Measurements from ENCODE around the gene ASB4. TPM values are rescaled to one million over a fixed set of nuclear protein-coding genes. Genes with fewer than 3 reads are reported as not detected.

ASB4 gene
- total RNA-seq, 2 donors from 2014 or later, result 0.14 TPM; not detected in 1

DNA sequence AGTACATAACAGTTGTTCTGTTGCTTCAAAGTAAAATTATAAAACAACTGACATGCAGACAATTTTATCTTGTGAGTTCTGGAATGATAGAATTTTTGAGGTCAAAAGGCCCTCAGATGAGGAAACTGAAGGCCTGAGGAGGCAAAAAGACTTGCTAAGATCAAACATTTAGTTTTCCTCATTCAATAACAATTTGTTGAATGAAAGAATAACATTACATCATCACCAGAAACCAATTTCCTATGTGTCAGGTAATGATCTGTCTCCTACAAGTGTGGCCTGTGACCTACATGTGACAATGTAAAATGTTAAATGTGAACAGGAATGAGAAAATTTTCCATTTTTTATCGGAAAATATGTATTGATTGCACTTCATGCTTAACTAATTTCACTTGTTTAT lies 16.6 kb upstream of the ASB4 start:
- H3K36me3 ChIP-seq, result no peaks in the 10 kb centered on the region
- H3K4me1 ChIP-seq (ENCODE audit: control insufficient read depth in 1 of 2, low read depth in 2 of 2), result no peaks in the 10 kb centered on the region
- no peak overlapping the region for H3K27ac ChIP-seq
- H3K27me3 ChIP-seq (replicated peaks; ENCODE audit: insufficient read depth), result no peaks in the 10 kb centered on the region
- ATAC-seq (ENCODE audit: insufficient number of reproducible peaks, low FRiP score, low read depth), result no peak
- no peaks in the 10 kb centered on the region for H3K9me3 ChIP-seq
- no peak for TF ChIP-seq CTCF (IDR thresholded peaks at IDR 0.05)
- DNase-seq (ENCODE audit: low spot score), result no peak
- no peak overlapping the region for H3K4me3 ChIP-seq

DNA sequence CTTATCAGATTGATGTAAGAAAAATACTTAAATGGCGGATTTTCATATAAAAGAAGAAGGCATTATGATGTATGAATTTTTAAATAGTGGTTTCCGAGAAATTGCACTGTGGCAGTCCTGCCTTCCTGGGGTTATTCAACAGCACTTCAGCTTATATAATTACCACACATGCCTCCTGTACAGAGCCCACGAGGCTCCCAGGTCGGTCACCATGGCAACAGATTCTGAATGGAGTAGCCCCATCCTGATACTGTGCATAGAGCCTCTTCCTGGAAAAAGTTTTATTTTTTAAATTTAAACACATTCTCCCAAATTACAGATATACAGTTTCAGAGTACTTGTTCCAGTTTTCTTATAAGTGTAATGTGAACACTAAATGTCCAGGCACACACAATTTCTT lies 15.9 kb upstream of the ASB4 start:
- Histone ChIP-seq H3K9me3 (no peaks in the 10 kb centered on the region), H3K4me1 (ENCODE audit: control insufficient read depth in 1 of 2, low read depth in 2 of 2) (no peaks in the 10 kb centered on the region), H3K27ac (no peak overlapping the region), H3K36me3 (no peaks in the 10 kb centered on the region), H3K4me3 (no peak overlapping the region), H3K27me3 (replicated peaks; ENCODE audit: insufficient read depth) (no peaks in the 10 kb centered on the region)
- DNase-seq (ENCODE audit: low spot score) (no peak), ATAC-seq (ENCODE audit: insufficient number of reproducible peaks, low FRiP score, low read depth) (no peak)
- TF ChIP-seq CTCF (IDR thresholded peaks at IDR 0.05), result no peak

- TF ChIP-seq CTCF (IDR thresholded peaks at IDR 0.05), result no peak
- Histone ChIP-seq H3K36me3 (no peaks in the 10 kb centered on the region), H3K9me3 (no peaks in the 10 kb centered on the region), H3K27me3 (replicated peaks; ENCODE audit: insufficient read depth) (no peaks in the 10 kb centered on the region), H3K4me1 (ENCODE audit: control insufficient read depth in 1 of 2, low read depth in 2 of 2) (no peaks in the 10 kb centered on the region), H3K27ac (no peak overlapping the region), H3K4me3 (no peak overlapping the region)
- ATAC-seq (ENCODE audit: insufficient number of reproducible peaks, low FRiP score, low read depth), result no peak
- DNase-seq (ENCODE audit: low spot score), result no peak
Measured at GRCh38 chr7:95470452-95470851, 15.3 kb upstream of the ASB4 start.

DNA sequence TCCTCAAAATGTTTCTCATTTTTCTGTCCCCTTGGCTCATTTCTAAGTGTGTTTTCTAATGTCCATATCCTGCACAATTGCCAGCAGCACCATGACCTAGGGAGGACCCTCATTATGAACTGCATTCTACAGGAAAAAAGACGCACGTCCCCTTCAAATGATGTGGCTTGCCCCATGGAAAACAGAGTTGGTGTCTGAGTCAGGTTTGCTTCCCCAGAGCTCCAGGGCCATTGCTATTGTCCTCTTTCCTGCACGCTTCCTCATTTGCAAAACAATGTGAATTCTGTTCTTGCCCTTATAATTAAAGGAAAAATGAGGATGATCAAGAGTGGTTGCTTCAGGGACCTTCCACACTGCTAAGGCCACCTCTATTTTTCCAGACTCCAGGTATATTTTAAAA lies 14.7 kb upstream of the ASB4 start:
- ATAC-seq (ENCODE audit: insufficient number of reproducible peaks, low FRiP score, low read depth), result no peak

DNA sequence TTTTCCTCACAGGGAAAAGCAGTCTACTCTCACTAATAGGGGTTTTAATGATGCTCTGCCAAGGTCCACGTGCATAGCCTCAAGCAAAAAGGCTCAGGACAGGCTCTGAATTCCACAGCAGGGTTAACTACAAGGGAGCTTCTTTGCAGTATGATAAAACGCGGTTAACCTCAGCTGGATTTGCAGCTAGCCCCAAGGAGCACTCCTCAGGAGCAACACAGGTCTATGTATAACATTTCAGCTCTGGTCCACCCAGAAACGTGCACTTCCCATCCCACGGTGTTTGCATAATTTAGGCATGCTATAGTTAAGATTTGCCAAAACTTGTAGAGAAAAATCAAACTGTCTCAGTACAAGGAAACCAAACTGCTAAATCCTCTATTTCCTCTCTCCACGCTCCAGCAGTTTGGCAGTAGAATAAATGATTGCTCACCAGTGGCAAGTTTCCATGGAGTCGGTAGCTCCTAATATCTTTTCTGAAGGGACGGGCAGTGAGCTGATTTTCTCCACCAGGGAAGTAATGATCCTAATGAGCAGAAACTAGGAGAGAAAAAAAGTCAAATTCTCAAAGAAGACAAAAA lies 13.1 kb upstream of the ASB4 start:
- DNase-seq (ENCODE audit: low spot score), result no peak
- no peaks in the 10 kb centered on the region for H3K9me3 ChIP-seq
- H3K27ac ChIP-seq, result no peak overlapping the region
- no peaks in the 10 kb centered on the region for H3K27me3 ChIP-seq (replicated peaks; ENCODE audit: insufficient read depth)
- ATAC-seq (ENCODE audit: insufficient number of reproducible peaks, low FRiP score, low read depth), result no peak
- TF ChIP-seq CTCF (IDR thresholded peaks at IDR 0.05), result no peak
- no peaks in the 10 kb centered on the region for H3K36me3 ChIP-seq
- no peak overlapping the region for H3K4me3 ChIP-seq
- no peaks in the 10 kb centered on the region for H3K4me1 ChIP-seq (ENCODE audit: control insufficient read depth in 1 of 2, low read depth in 2 of 2)

More for the DNA sequence above, 14.7 kb upstream of the ASB4 start:
- no peak overlapping the region for H3K27ac ChIP-seq
- H3K9me3 ChIP-seq, result no peaks in the 10 kb centered on the region
- no peak for TF ChIP-seq CTCF (IDR thresholded peaks at IDR 0.05)
- H3K36me3 ChIP-seq, result no peaks in the 10 kb centered on the region
- H3K4me1 ChIP-seq (ENCODE audit: control insufficient read depth in 1 of 2, low read depth in 2 of 2), result no peaks in the 10 kb centered on the region
- no peaks in the 10 kb centered on the region for H3K27me3 ChIP-seq (replicated peaks; ENCODE audit: insufficient read depth)
- H3K4me3 ChIP-seq, result no peak overlapping the region
- no peak for DNase-seq (ENCODE audit: low spot score)
